Smooth muscle cell (in vitro differentiated cells): ENCODE measurements around the gene BTF3L4. TPM values are rescaled to one million over a fixed set of nuclear protein-coding genes. Genes with fewer than 3 reads are reported as not detected.
"Not testable (repeated sequence)": the region's sequence is repeated elsewhere in the genome, so short reads cannot be mapped to it uniquely, and the experiment has no call there.

Source experiments
- DNase-seq: peaks from one replicate; lab custom pipeline; 2025; ENCODE audit not compliant: unreplicated experiment; lab: John Stamatoyannopoulos, UW
- H2AFZ ChIP-seq: fragments of 200-600 bp; sonication (generic); 2 replicates; pipeline ENCODE4 v1.6.0; 2016; ENCODE audit warnings: antibody characterized with exemption, low read depth, mild to moderate bottlenecking
- H3F3A ChIP-seq: fragments of 200-600 bp; sonication (generic); 2 replicates; pipeline ENCODE4 v1.6.0; 2017; ENCODE audit warnings: antibody characterized with exemption, low read depth
- H3K27ac ChIP-seq: fragments of 200-600 bp; sonication (generic); 2 replicates; pipeline ENCODE4 v1.5.1; 2016; ENCODE audit warnings: low read depth, mild to moderate bottlenecking
- H3K27me3 ChIP-seq: fragments of 200-600 bp; sonication (generic); 2 replicates; pipeline ENCODE4 v1.6.1; 2016; ENCODE audit warnings: low read depth, mild to moderate bottlenecking
- H3K36me3 ChIP-seq: fragments of 200-600 bp; sonication (generic); 2 replicates; pipeline ENCODE4 v1.5.1; 2016; ENCODE audit warnings: low read depth
- H3K4me1 ChIP-seq: fragments of 200-600 bp; sonication (generic); 2 replicates; pipeline ENCODE4 v1.5.1; 2016; ENCODE audit warnings: low read depth
- H3K4me2 ChIP-seq: fragments of 200-600 bp; sonication (generic); 2 replicates; pipeline ENCODE4 v1.6.0; 2016; ENCODE audit warnings: mild to moderate bottlenecking
- H3K4me3 ChIP-seq: fragments of 200-600 bp; sonication (generic); 2 replicates; pipeline ENCODE4 v1.5.1; 2016; ENCODE audit warnings: mild to moderate bottlenecking
- H3K79me2 ChIP-seq: fragments of 200-600 bp; sonication (generic); 2 replicates; pipeline ENCODE4 v1.6.0; 2016; ENCODE audit warnings: low read depth, mild to moderate bottlenecking
- H3K9ac ChIP-seq: fragments of 200-600 bp; sonication (generic); 2 replicates; pipeline ENCODE4 v1.6.0; 2016; ENCODE audit warnings: low read depth
- H3K9me3 ChIP-seq: fragments of 200-600 bp; sonication (generic); replicated peaks from 2 replicates; pipeline ENCODE4 v1.5.1; 2016; ENCODE audit warnings: low read depth
- H4K20me1 ChIP-seq: fragments of 200-600 bp; sonication (generic); 2 replicates; pipeline ENCODE4 v1.6.0; 2016; ENCODE audit warnings: low read depth
- WGBS: methylation state at CpG from one replicate; pipeline ENCODE4 v1.1.7; 2016; ENCODE audit warnings: low lambda C conversion rate; 5-methylcytosine and 5-hydroxymethylcytosine counted together
- polyA plus RNA-seq: library from polyadenylated mRNA; unstranded; fragments of >200 nt; fragmentation: Nextera tagmentation; extraction: Ambion mirVana; gene quantifications from 2 replicates; pipeline ENCODE4 v1.2.1, GENCODE V29; 2016
- total RNA-seq: library from RNA; depleted of rRNA; stranded (reverse); fragments of >200 nt; gene quantifications from 2 replicates; pipeline ENCODE4 v1.2.3, GENCODE V29; 2014
- TF ChIP-seq, protein P1 (sequence below): fragments of 200-600 bp; sonication (generic); IDR thresholded peaks from 2 replicates; pipeline ENCODE4 v1.5.1; 2017; ENCODE audit warnings: borderline replicate concordance, mild to moderate bottlenecking, antibody characterized with exemption; ENCODE audit not compliant: insufficient read depth, poor library complexity, severe bottlenecking

BTF3L4 gene
- total and polyA plus RNA-seq, 2 experiments from 2014 or later: 67.8 to 95.5 TPM

DNA sequence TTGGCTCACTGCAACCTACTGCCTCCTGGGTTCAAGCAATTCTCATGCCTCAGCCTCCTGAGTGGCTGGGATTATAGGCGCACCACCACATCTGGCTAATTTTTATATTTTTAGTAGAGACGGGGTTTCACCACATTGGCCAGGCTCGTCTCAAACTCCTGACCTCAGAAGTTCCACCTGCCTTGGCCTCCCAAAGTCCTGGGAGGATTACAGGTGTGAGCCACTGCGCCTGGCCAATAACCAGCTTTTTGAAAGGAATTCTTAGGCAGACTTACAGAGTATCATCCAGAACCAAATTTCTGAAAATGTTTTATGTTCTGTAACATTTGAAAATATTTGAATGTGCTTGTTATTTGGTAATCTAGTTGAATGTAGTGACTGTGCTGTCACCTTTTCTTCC is 14.6 kb downstream of the BTF3L4 start:
- no peak for DNase-seq
- Histone ChIP-seq H3F3A (no peaks in the 10 kb centered on the region), H3K4me1 (no peaks in the 10 kb centered on the region), H3K36me3 (peaks cover 8% of the 10 kb centered on the region), H3K27ac (no peak overlapping the region), H3K9ac (no peak overlapping the region), H3K79me2 (peaks cover 48% of the 10 kb centered on the region), H3K27me3 (no peaks in the 10 kb centered on the region), H2AFZ (no peak overlapping the region), H4K20me1 (peaks cover 72% of the 10 kb centered on the region), H3K4me2 (no peak overlapping the region), H3K4me3 (no peak overlapping the region), H3K9me3 (no peaks in the 10 kb centered on the region)
- WGBS: 98% methylated on average over 4 of the region's 4 CpGs
- TF ChIP-seq, protein P1, sequence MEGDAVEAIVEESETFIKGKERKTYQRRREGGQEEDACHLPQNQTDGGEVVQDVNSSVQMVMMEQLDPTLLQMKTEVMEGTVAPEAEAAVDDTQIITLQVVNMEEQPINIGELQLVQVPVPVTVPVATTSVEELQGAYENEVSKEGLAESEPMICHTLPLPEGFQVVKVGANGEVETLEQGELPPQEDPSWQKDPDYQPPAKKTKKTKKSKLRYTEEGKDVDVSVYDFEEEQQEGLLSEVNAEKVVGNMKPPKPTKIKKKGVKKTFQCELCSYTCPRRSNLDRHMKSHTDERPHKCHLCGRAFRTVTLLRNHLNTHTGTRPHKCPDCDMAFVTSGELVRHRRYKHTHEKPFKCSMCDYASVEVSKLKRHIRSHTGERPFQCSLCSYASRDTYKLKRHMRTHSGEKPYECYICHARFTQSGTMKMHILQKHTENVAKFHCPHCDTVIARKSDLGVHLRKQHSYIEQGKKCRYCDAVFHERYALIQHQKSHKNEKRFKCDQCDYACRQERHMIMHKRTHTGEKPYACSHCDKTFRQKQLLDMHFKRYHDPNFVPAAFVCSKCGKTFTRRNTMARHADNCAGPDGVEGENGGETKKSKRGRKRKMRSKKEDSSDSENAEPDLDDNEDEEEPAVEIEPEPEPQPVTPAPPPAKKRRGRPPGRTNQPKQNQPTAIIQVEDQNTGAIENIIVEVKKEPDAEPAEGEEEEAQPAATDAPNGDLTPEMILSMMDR: no peak

DNA sequence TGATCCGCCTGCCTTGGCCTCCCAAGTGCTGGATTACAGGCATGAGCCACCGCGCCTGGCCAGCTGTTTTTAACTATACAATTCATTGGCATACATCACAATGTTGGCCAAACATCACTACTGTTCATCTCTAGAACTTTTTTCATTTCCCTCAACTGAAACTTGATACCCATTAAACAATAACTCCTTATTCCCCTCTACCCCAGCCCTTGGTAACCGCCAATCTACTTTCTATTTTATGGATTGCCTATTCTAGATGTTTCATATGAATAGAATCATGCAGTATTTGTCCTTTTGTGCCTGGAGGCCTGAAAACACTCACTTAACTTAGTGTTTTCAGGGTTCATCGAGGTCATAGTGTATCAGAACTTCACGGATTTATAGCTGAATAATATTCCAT is 16.2 kb downstream of the BTF3L4 start:
- H3K27ac ChIP-seq: no peak overlapping the region
- H3K9me3 ChIP-seq: no peaks in the 10 kb centered on the region
- no peak for DNase-seq
- TF ChIP-seq, protein P1: no peak
- peaks cover 51% of the 10 kb centered on the region for H3K79me2 ChIP-seq
- H3F3A ChIP-seq: no peaks in the 10 kb centered on the region
- H3K36me3 ChIP-seq: peaks cover 5% of the 10 kb centered on the region
- no peak overlapping the region for H3K9ac ChIP-seq
- no peak overlapping the region for H3K4me2 ChIP-seq
- 81% methylated on average over 6 of the region's 6 CpGs for WGBS
- H2AFZ ChIP-seq: no peak overlapping the region
- H4K20me1 ChIP-seq: peaks cover 81% of the 10 kb centered on the region
- H3K27me3 ChIP-seq: no peaks in the 10 kb centered on the region
- H3K4me3 ChIP-seq: no peak overlapping the region
- no peaks in the 10 kb centered on the region for H3K4me1 ChIP-seq

DNA sequence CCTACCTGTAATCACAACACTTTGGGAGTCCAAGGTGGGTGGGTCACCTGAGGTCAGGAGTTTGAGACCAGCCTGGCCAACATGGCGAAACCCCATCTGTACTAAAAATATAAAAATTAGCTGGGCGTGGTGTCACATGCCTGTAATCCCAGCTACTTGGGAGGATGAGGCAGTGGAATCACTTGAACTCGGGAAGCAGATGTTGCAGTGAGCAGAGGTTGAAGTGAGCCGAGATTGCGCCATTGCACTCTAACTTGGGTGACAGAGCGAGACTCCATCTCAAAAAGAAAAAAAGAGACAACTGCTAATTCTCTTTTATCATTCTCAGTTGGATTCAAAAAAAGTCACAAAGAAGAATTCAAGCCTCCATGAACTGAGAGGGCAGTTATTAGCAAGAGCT is 21.2 kb downstream of the BTF3L4 start:
- H3K27me3 ChIP-seq, H3K4me1 ChIP-seq, H3K9me3 ChIP-seq, H3F3A ChIP-seq, DNase-seq, H3K36me3 ChIP-seq, H3K9ac ChIP-seq, H3K4me2 ChIP-seq, H2AFZ ChIP-seq, H3K4me3 ChIP-seq, H3K27ac ChIP-seq: not testable (repeated sequence)
- Histone ChIP-seq H3K79me2 (peaks cover 36% of the 10 kb centered on the region), H4K20me1 (peaks cover 66% of the 10 kb centered on the region)
- 95% methylated on average over 6 of the region's 6 CpGs for WGBS

DNA sequence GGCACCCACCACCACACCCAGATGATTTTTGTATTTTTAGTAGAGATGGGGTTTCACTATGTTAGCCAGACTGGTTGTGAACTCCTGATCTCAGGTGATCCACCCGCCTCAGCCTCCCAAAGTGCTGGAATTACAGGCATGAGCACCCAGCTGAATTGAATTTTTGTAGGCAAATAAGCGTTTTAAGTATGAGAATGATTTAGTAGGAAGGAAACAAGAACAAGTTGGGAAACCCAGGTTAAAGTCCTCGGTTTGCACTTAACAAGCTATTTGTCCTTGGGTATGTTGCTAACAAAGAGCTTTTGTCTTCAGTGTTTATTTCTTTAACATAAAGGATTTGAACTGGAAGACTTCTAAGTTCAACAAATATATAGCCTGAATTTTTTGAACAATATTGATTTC is 23.9 kb downstream of the BTF3L4 start:
- Histone ChIP-seq H3K36me3 (no peaks in the 10 kb centered on the region), H4K20me1 (peaks cover 66% of the 10 kb centered on the region), H3K4me3 (no peak overlapping the region), H3K9ac (no peak overlapping the region), H3K4me2 (no peak overlapping the region), H3K27ac (no peak overlapping the region), H3F3A (no peaks in the 10 kb centered on the region), H3K4me1 (no peaks in the 10 kb centered on the region), H3K9me3 (no peaks in the 10 kb centered on the region), H2AFZ (no peak overlapping the region), H3K27me3 (no peaks in the 10 kb centered on the region), H3K79me2 (peaks cover 35% of the 10 kb centered on the region)
- WGBS: 86% methylated on average over 3 of the region's 3 CpGs
- TF ChIP-seq, protein P1: no peak
- no peak for DNase-seq

DNA sequence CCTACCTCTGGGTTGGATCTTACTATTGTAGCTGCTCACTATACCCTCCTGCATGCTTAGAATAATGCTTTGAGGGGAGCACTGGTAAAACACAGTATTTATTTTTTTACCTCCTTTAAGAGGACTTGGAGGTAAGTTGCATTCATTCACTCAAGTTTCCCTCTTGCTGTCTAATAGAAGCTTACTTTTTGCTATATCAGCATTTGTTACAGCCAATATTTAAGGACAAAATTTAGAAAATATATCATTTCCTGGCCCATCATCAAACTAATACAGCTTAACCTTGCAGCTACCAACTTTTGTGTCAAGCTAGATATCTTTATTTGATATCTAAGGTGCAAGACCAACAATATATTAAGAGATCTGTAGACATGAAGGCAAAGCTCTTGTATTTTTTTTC is 31.8 kb downstream of the BTF3L4 start:
- H3F3A ChIP-seq, H3K27me3 ChIP-seq, H3K27ac ChIP-seq, H2AFZ ChIP-seq, H3K4me3 ChIP-seq, H3K4me2 ChIP-seq, H3K79me2 ChIP-seq, DNase-seq, H3K9ac ChIP-seq, H3K9me3 ChIP-seq, H3K4me1 ChIP-seq: not testable (repeated sequence)
- peaks cover 10% of the 10 kb centered on the region for H3K36me3 ChIP-seq
- H4K20me1 ChIP-seq: peaks cover 31% of the 10 kb centered on the region

DNA sequence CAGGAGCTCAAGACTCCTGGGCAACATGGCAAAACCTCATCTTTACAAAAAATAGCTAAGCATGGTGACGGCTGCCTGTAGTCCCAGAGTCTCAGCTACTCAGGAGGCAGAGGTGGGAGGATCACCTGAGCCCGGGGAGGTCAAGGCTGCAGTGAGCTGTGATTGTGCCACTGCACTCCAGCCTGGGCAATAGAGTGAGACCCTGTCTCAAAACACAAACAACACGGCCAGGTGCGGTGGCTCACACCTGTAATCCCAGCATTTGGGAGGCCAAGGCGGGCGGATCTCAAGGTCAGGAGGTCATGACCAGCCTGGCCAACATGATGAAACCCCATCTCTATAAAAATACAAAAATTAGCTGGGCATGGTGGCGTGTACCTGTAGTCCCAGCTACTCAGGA is 38.2 kb downstream of the BTF3L4 start:
- H3F3A ChIP-seq, H3K27me3 ChIP-seq, H3K36me3 ChIP-seq, H4K20me1 ChIP-seq, H3K79me2 ChIP-seq, H3K4me3 ChIP-seq, H3K4me1 ChIP-seq, H3K27ac ChIP-seq, DNase-seq, H2AFZ ChIP-seq, H3K9ac ChIP-seq, H3K4me2 ChIP-seq, H3K9me3 ChIP-seq: not testable (repeated sequence)
- 97% methylated on average over 7 of the region's 7 CpGs for WGBS
